ENCODE data around the gene RAD54L2.

DNA sequence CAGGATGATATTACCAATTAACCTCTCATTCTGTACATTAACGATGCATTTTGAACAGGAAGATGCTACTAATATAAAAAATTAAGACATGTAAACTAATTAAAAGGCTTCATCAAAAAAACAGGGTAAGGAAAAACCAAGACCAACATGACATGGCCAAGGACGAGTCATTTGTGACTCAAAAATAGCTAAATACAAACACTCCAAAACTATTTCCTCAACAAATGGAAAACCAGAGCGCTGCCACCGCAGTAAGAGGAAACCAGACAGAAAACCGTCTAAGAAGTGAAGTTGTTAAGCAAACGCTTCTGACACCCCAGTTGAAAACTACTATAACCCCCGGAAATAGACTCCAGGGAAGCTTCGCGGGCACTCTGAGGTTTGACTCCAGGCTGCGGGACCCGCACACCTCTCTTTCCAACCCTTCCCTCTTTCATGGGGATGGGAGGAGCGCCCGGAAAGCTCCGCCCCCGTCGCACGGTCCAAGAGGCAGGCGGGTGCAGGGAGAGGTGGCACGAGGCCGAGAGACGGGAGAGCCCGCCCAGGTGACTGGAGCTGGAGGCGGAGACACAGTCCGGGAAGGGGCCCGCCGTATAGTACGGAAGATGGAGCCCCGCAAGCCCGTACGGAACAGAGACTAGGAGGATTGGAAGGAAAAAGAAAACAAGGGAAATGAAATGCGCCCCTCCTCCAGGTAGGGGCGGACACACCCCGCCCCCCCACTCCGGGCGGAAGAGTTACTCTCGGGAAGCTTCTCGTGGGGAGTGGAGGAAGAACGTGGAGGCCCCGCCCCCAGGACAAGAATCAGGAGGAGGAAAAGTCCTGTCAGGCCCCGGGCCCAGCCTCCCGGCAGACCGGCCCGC, 39.4 kb upstream of the RAD54L2 start:
- TF ChIP-seq FOXJ3 (CRISPR knock-in tag; IDR thresholded peaks at IDR 0.05) (no peak), CHD2 (IDR thresholded peaks at IDR 0.05; ENCODE audit: low read depth, low read length) (peak; percentile 45; the same call in 1 of the 2 replicates), ZEB2 (IDR thresholded peaks at IDR 0.05) (no peak), BMI1 (IDR thresholded peaks at IDR 0.05; ENCODE audit: low read length) (no peak), ZNF232 (CRISPR knock-in tag; IDR thresholded peaks at IDR 0.05) (no peak), TCF7L2 (IDR thresholded peaks at IDR 0.05; ENCODE audit: low read depth, low read length) (peak; percentile 41; the same call in 1 of the 2 replicates), ZNF780A (CRISPR knock-in tag; IDR thresholded peaks at IDR 0.05) (no peak), U2AF2 (optimal IDR thresholded peaks at IDR 0.05; ENCODE audit: low read depth, low read length) (no peak)
- TF ChIP-seq, protein P1, sequence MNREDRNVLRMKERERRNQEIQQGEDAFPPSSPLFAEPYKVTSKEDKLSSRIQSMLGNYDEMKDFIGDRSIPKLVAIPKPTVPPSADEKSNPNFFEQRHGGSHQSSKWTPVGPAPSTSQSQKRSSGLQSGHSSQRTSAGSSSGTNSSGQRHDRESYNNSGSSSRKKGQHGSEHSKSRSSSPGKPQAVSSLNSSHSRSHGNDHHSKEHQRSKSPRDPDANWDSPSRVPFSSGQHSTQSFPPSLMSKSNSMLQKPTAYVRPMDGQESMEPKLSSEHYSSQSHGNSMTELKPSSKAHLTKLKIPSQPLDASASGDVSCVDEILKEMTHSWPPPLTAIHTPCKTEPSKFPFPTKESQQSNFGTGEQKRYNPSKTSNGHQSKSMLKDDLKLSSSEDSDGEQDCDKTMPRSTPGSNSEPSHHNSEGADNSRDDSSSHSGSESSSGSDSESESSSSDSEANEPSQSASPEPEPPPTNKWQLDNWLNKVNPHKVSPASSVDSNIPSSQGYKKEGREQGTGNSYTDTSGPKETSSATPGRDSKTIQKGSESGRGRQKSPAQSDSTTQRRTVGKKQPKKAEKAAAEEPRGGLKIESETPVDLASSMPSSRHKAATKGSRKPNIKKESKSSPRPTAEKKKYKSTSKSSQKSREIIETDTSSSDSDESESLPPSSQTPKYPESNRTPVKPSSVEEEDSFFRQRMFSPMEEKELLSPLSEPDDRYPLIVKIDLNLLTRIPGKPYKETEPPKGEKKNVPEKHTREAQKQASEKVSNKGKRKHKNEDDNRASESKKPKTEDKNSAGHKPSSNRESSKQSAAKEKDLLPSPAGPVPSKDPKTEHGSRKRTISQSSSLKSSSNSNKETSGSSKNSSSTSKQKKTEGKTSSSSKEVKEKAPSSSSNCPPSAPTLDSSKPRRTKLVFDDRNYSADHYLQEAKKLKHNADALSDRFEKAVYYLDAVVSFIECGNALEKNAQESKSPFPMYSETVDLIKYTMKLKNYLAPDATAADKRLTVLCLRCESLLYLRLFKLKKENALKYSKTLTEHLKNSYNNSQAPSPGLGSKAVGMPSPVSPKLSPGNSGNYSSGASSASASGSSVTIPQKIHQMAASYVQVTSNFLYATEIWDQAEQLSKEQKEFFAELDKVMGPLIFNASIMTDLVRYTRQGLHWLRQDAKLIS (CRISPR knock-in tag; IDR thresholded peaks at IDR 0.05), result no peak
- TF ChIP-seq, protein P2, sequence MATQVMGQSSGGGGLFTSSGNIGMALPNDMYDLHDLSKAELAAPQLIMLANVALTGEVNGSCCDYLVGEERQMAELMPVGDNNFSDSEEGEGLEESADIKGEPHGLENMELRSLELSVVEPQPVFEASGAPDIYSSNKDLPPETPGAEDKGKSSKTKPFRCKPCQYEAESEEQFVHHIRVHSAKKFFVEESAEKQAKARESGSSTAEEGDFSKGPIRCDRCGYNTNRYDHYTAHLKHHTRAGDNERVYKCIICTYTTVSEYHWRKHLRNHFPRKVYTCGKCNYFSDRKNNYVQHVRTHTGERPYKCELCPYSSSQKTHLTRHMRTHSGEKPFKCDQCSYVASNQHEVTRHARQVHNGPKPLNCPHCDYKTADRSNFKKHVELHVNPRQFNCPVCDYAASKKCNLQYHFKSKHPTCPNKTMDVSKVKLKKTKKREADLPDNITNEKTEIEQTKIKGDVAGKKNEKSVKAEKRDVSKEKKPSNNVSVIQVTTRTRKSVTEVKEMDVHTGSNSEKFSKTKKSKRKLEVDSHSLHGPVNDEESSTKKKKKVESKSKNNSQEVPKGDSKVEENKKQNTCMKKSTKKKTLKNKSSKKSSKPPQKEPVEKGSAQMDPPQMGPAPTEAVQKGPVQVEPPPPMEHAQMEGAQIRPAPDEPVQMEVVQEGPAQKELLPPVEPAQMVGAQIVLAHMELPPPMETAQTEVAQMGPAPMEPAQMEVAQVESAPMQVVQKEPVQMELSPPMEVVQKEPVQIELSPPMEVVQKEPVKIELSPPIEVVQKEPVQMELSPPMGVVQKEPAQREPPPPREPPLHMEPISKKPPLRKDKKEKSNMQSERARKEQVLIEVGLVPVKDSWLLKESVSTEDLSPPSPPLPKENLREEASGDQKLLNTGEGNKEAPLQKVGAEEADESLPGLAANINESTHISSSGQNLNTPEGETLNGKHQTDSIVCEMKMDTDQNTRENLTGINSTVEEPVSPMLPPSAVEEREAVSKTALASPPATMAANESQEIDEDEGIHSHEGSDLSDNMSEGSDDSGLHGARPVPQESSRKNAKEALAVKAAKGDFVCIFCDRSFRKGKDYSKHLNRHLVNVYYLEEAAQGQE (IDR thresholded peaks at IDR 0.05; ENCODE audit: borderline replicate concordance), result no peak
- TF ChIP-seq, protein P2 (CRISPR knock-in tag; IDR thresholded peaks at IDR 0.05; ENCODE audit: low read depth), result no peak
- TF ChIP-seq, protein P3, sequence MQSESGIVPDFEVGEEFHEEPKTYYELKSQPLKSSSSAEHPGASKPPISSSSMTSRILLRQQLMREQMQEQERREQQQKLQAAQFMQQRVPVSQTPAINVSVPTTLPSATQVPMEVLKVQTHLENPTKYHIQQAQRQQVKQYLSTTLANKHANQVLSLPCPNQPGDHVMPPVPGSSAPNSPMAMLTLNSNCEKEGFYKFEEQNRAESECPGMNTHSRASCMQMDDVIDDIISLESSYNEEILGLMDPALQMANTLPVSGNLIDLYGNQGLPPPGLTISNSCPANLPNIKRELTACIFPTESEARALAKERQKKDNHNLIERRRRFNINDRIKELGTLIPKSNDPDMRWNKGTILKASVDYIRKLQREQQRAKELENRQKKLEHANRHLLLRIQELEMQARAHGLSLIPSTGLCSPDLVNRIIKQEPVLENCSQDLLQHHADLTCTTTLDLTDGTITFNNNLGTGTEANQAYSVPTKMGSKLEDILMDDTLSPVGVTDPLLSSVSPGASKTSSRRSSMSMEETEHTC (IDR thresholded peaks at IDR 0.05), result no peak
- TF ChIP-seq, protein P4, sequence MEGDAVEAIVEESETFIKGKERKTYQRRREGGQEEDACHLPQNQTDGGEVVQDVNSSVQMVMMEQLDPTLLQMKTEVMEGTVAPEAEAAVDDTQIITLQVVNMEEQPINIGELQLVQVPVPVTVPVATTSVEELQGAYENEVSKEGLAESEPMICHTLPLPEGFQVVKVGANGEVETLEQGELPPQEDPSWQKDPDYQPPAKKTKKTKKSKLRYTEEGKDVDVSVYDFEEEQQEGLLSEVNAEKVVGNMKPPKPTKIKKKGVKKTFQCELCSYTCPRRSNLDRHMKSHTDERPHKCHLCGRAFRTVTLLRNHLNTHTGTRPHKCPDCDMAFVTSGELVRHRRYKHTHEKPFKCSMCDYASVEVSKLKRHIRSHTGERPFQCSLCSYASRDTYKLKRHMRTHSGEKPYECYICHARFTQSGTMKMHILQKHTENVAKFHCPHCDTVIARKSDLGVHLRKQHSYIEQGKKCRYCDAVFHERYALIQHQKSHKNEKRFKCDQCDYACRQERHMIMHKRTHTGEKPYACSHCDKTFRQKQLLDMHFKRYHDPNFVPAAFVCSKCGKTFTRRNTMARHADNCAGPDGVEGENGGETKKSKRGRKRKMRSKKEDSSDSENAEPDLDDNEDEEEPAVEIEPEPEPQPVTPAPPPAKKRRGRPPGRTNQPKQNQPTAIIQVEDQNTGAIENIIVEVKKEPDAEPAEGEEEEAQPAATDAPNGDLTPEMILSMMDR (IDR thresholded peaks at IDR 0.05 in 2 of 3, conservative IDR thresholded peaks at IDR 0.05 in 1 of 3; ENCODE audit: insufficient read depth in 2 of 3, low read depth in 1 of 3, low read length in 3 of 3), result no peak

Data from K562 (cell line).